GM10847 (cell line): ENCODE results near the gene ABT1.

ENCODE experiments used
- POLR2A ChIP-seq: IDR thresholded peaks from 2 replicates; pipeline ENCODE4 v1.6.1; 2011; ENCODE audit not compliant: insufficient read length; ENCODE audit errors: extremely low read depth

The ABT1 gene

GRCh38 chr6:26623339-26623859 is 26.6 kb downstream of the ABT1 start:
- TF ChIP-seq POLR2A = no peak

DNA sequence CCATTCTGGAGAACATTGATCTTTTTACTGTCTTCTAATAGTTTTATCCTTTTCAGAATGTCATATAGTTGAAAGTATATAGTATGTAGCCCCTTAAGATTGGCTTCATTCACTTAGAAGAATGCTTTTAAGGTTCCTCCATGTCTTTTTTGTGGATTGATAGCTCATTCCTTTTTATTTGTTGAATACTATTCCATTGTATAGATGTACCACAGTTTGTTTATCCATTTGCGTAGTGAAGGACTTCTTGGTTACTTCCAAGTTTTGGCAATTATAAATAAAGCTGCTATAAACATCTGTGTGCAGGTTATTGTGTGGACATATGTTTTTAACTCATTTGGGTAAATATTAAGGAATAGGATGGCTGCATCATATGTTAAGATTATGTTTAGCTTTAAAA is 27.8 kb downstream of the ABT1 start:
- TF ChIP-seq POLR2A = no peak

DNA sequence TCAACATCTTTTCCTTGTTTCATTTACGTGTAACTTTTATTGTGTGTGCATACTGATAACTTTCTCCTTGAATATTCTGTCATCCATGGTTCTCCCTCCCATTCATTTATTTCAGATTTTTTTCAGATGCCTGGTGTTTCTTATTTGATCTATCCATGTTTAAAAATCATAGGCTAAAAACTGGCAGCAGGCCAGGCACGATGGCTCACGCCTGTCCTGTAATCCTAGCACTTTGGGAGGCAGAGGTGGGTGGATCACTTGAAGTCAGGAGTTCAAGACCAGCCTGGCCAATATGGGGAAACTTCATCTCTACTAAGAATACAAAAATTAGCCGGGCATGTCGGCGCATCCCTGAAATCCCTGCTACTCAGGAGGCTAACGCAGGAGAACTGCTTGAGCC is 31.1 kb downstream of the ABT1 start:
- TF ChIP-seq POLR2A = no peak

DNA sequence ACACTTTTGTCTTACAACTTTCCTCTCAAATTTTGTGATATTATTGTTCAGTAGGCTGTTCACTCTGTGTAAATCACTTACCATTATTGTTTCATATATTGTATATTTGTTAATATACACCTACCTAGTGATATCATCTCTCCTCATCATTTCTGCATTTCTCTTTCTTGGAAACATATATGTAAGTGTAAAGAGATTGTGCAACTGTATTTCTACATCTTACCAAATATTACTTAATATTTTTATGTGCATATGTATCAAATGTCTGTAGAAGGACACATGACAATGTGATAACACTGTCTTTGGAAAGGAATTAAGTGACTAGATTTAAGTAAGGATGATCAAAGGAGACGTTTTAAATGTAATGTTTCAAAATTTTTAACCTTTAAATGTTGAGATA is 32.6 kb downstream of the ABT1 start:
- no peak for TF ChIP-seq POLR2A

GRCh38 chr6:26640806-26641205 is 44.1 kb downstream of the ABT1 start:
- TF ChIP-seq POLR2A = no peak

DNA sequence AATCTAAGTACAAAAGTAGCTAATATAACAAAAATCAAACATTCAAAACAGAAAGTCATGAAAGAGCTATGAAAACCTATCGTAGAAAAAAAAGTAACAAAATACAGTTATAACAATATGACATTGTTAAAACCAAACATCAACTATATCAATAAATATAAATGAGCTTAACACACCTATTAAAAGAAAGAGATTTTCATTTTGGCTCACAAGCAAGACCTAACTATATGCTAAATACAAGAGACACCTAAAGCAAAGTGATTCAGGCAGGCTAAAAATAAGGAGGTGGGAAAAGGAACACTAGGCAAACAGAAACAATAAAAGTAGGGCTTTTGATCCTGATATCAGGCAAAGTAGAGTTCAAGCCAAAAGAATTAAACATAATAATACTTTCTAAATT is 49.3 kb downstream of the ABT1 start:
- TF ChIP-seq POLR2A = no peak
